HEK293 (cell line): ENCODE data around the gene ZGPAT.

Experiments
- CTCF ChIA-PET: fragments of 350-600 bp; formaldehyde crosslinking; extraction: SDS; loops from one replicate; lab custom pipeline; 2021; ENCODE audit warnings: antibody characterized with exemption; lab: Yijun Ruan, JAX
- POLR2A ChIA-PET: fragments of 300-600 bp; formaldehyde crosslinking; extraction: SDS; loops from one replicate; lab custom pipeline; 2020; ENCODE audit warnings: antibody characterized with exemption, inconsistent platforms; lab: Yijun Ruan, JAX
- H3K27ac ChIP-seq: fragments of 200-500 bp; sonication (Bioruptor generic); 2 replicates; pipeline ENCODE4 v1.5.1; 2014; ENCODE audit warnings: low read depth, low read length, control low read depth, inconsistent platforms; ENCODE audit errors: extremely low read depth
- H3K36me3 ChIP-seq, 2 experiments: fragments of 200-500 bp in 1 of 2; sonication (Bioruptor generic) in 1 of 2; 1 replicate in 1 of 2; 2 replicates in 1 of 2; pipeline ENCODE4 v1.5.1; 2014 to 2017; ENCODE audit warnings: inconsistent platforms in 2 of 2, low read length in 2 of 2; ENCODE audit not compliant: control insufficient read depth in 2 of 2, insufficient read depth in 1 of 2
- H3K4me1 ChIP-seq: fragments of 200-500 bp; sonication (Bioruptor generic); 2 replicates; pipeline ENCODE4 v1.5.1; 2014; ENCODE audit warnings: mild to moderate bottlenecking, low read length, inconsistent platforms; ENCODE audit not compliant: control insufficient read depth, insufficient read depth
- H3K4me3 ChIP-seq: 2 replicates; pipeline ENCODE4 v1.5.1; 2011; ENCODE audit warnings: low read depth, mild to moderate bottlenecking, control low read depth, low read length, moderate library complexity
- H3K9me3 ChIP-seq: fragments of 200-500 bp; sonication (Bioruptor generic); 2 replicates; pipeline ENCODE4 v1.5.1; 2014; ENCODE audit warnings: low read depth, low read length, inconsistent platforms; ENCODE audit not compliant: control insufficient read depth, insufficient read depth
- MEIS1 ChIP-seq: sonication (generic); formaldehyde crosslinking; IDR thresholded peaks from 2 replicates; pipeline ENCODE4 v1.8.1; 2022; ENCODE audit warnings: missing genetic modification reagents, mild to moderate bottlenecking, borderline replicate concordance
- ZNF175 ChIP-seq: fragments of 450-650 bp; formaldehyde crosslinking; IDR thresholded peaks from 2 replicates; pipeline ENCODE4 v1.5.1; 2016; ENCODE audit warnings: missing biosample characterization, missing genetic modification characterization
- ZNF239 ChIP-seq: fragments of 450-650 bp; formaldehyde crosslinking; IDR thresholded peaks from 2 replicates; pipeline ENCODE4 v1.5.1; 2016; ENCODE audit warnings: missing biosample characterization, missing genetic modification characterization
- ZNF510 ChIP-seq: fragments of 450-650 bp; formaldehyde crosslinking; IDR thresholded peaks from 2 replicates; pipeline ENCODE4 v1.5.1; 2018; ENCODE audit warnings: mild to moderate bottlenecking, missing genetic modification characterization, missing biosample characterization; ENCODE audit not compliant: insufficient replicate concordance
- ZNF791 ChIP-seq: fragments of 450-650 bp; formaldehyde crosslinking; IDR thresholded peaks from 2 replicates; pipeline ENCODE4 v1.5.1; 2016; ENCODE audit warnings: missing biosample characterization, missing genetic modification characterization
- TF ChIP-seq, protein P1 (sequence below): fragments of 450-650 bp; formaldehyde crosslinking; IDR thresholded peaks from 2 replicates; pipeline ENCODE4 v1.5.1; 2016; ENCODE audit warnings: missing biosample characterization, missing genetic modification characterization, borderline replicate concordance
- TF ChIP-seq, protein P2 (sequence below): fragments of 450-650 bp; formaldehyde crosslinking; conservative IDR thresholded peaks from 2 replicates; pipeline ENCODE4 v1.5.1; 2016; ENCODE audit warnings: low read depth, missing biosample characterization, missing genetic modification characterization
- TF ChIP-seq, protein P3 (sequence below): fragments of 450-650 bp; IDR thresholded peaks from 2 replicates; pipeline ENCODE4 v1.5.1; 2018; ENCODE audit warnings: missing biosample characterization, missing genetic modification characterization
- TF ChIP-seq, protein P4 (sequence below): fragments of 450-650 bp; formaldehyde crosslinking; IDR thresholded peaks from 2 replicates; pipeline ENCODE4 v1.5.1; 2016; ENCODE audit warnings: missing biosample characterization, missing genetic modification characterization

The ZGPAT gene

DNA sequence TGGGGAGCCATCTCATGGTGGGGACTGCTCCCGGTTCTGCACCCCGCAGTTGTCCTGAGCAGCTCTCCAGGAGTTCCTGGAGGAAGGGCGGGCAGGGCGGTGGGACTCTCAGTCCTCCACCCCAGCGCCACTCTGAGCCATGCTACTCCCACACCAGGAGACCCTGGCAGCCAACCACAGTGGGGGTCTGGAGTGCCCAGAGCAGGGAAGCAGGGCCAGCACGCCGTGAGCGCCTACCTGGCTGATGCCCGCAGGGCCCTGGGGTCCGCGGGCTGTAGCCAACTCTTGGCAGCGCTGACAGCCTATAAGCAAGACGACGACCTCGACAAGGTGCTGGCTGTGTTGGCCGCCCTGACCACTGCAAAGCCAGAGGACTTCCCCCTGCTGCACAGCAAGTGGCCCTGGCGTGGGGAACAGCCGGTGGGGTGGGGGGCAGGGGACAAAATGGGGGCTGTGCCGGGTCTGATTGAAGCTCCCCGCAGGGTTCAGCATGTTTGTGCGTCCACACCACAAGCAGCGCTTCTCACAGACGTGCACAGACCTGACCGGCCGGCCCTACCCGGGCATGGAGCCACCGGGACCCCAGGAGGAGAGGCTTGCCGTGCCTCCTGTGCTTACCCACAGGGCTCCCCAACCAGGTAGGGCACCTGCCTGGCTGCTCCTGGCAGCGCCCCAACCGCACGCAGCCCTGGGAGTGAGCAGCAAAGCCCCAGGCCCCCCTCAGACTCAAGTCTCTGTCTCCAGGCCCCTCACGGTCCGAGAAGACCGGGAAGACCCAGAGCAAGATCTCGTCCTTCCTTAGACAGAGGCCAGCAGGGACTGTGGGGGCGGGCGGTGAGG, 13.0 kb upstream of the ZGPAT start (continued):
- TF ChIP-seq, protein P1, sequence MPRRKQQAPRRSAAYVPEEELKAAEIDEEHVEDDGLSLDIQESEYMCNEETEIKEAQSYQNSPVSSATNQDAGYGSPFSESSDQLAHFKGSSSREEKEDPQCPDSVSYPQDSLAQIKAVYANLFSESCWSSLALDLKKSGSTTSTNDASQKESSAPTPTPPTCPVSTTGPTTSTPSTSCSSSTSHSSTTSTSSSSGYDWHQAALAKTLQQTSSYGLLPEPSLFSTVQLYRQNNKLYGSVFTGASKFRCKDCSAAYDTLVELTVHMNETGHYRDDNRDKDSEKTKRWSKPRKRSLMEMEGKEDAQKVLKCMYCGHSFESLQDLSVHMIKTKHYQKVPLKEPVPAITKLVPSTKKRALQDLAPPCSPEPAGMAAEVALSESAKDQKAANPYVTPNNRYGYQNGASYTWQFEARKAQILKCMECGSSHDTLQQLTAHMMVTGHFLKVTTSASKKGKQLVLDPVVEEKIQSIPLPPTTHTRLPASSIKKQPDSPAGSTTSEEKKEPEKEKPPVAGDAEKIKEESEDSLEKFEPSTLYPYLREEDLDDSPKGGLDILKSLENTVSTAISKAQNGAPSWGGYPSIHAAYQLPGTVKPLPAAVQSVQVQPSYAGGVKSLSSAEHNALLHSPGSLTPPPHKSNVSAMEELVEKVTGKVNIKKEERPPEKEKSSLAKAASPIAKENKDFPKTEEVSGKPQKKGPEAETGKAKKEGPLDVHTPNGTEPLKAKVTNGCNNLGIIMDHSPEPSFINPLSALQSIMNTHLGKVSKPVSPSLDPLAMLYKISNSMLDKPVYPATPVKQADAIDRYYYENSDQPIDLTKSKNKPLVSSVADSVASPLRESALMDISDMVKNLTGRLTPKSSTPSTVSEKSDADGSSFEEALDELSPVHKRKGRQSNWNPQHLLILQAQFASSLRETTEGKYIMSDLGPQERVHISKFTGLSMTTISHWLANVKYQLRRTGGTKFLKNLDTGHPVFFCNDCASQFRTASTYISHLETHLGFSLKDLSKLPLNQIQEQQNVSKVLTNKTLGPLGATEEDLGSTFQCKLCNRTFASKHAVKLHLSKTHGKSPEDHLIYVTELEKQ, result no peak
- TF ChIP-seq ZNF510 (tag by site-specific recombination) (no peak), MEIS1 (CRISPR knock-in tag) (no peak), ZNF175 (tag by site-specific recombination) (no peak), ZNF239 (tag by site-specific recombination) (no peak)
- TF ChIP-seq, protein P2, sequence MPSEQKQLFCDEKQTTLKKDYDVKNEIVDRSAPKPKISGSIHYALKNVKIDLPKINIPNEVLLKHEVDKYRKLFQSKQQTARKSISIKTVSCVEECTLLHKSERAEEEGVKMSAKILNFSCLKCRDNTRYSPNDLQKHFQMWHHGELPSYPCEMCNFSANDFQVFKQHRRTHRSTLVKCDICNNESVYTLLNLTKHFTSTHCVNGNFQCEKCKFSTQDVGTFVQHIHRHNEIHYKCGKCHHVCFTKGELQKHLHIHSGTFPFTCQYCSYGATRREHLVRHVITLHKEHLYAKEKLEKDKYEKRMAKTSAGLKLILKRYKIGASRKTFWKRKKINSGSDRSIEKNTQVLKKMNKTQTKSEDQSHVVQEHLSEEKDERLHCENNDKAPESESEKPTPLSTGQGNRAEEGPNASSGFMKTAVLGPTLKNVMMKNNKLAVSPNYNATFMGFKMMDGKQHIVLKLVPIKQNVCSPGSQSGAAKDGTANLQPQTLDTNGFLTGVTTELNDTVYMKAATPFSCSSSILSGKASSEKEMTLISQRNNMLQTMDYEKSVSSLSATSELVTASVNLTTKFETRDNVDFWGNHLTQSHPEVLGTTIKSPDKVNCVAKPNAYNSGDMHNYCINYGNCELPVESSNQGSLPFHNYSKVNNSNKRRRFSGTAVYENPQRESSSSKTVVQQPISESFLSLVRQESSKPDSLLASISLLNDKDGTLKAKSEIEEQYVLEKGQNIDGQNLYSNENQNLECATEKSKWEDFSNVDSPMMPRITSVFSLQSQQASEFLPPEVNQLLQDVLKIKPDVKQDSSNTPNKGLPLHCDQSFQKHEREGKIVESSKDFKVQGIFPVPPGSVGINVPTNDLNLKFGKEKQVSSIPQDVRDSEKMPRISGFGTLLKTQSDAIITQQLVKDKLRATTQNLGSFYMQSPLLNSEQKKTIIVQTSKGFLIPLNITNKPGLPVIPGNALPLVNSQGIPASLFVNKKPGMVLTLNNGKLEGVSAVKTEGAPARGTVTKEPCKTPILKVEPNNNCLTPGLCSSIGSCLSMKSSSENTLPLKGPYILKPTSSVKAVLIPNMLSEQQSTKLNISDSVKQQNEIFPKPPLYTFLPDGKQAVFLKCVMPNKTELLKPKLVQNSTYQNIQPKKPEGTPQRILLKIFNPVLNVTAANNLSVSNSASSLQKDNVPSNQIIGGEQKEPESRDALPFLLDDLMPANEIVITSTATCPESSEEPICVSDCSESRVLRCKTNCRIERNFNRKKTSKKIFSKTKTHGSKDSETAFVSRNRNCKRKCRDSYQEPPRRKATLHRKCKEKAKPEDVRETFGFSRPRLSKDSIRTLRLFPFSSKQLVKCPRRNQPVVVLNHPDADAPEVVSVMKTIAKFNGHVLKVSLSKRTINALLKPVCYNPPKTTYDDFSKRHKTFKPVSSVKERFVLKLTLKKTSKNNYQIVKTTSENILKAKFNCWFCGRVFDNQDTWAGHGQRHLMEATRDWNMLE (tag by site-specific recombination), result no peak
- TF ChIP-seq, protein P3, sequence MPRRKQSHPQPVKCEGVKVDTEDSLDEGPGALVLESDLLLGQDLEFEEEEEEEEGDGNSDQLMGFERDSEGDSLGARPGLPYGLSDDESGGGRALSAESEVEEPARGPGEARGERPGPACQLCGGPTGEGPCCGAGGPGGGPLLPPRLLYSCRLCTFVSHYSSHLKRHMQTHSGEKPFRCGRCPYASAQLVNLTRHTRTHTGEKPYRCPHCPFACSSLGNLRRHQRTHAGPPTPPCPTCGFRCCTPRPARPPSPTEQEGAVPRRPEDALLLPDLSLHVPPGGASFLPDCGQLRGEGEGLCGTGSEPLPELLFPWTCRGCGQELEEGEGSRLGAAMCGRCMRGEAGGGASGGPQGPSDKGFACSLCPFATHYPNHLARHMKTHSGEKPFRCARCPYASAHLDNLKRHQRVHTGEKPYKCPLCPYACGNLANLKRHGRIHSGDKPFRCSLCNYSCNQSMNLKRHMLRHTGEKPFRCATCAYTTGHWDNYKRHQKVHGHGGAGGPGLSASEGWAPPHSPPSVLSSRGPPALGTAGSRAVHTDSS (tag by site-specific recombination), result no peak

DNA sequence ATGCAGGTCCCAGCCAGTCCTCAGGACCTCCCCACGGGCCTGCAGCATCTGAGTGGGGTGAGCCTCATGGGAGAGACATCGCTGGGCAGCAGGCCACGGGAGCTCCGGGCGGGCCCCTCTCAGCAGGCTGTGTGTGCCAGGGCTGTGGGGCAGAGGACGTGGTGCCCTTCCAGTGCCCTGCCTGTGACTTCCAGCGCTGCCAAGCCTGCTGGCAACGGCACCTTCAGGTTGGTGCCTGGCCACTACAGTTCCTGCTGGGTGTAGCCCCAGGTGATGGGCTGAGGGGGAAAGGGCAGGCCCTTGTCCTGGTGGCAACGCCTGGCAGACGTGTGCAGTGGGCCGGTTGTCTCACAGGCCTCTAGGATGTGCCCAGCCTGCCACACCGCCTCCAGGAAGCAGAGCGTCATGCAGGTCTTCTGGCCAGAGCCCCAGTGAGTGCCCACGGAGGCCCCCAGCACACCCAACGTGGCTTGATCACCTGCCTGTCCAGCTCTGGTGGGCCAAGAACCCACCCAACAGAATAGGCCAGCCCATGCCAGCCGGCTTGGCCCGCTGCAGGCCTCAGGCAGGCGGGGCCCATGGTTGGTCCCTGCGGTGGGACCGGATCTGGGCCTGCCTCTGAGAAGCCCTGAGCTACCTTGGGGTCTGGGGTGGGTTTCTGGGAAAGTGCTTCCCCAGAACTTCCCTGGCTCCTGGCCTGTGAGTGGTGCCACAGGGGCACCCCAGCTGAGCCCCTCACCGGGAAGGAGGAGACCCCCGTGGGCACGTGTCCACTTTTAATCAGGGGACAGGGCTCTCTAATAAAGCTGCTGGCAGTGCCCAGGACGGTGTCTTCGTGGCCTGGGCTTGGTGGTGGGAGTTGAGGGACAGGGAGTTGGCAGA, 12.2 kb upstream of the ZGPAT start:
- H3K27ac ChIP-seq, result no peak overlapping the region
- peaks cover 0 to 23% of the 10 kb centered on the region in 2 experiments; a peak in 1 of 3 replicates for H3K36me3 ChIP-seq
- no peak overlapping the region for H3K4me3 ChIP-seq
- CTCF ChIA-PET, result no interaction called here
- TF ChIP-seq ZNF791 (tag by site-specific recombination), result no peak
- TF ChIP-seq, protein P4, sequence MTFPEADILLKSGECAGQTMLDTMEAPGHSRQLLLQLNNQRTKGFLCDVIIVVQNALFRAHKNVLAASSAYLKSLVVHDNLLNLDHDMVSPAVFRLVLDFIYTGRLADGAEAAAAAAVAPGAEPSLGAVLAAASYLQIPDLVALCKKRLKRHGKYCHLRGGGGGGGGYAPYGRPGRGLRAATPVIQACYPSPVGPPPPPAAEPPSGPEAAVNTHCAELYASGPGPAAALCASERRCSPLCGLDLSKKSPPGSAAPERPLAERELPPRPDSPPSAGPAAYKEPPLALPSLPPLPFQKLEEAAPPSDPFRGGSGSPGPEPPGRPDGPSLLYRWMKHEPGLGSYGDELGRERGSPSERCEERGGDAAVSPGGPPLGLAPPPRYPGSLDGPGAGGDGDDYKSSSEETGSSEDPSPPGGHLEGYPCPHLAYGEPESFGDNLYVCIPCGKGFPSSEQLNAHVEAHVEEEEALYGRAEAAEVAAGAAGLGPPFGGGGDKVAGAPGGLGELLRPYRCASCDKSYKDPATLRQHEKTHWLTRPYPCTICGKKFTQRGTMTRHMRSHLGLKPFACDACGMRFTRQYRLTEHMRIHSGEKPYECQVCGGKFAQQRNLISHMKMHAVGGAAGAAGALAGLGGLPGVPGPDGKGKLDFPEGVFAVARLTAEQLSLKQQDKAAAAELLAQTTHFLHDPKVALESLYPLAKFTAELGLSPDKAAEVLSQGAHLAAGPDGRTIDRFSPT, result peak; percentile 75
- no peaks in the 10 kb centered on the region for H3K9me3 ChIP-seq
- no peaks in the 10 kb centered on the region for H3K4me1 ChIP-seq
- POLR2A ChIA-PET, result interaction anchor here (1.6 kb wide), 1 partner anchor 13 kb away, joined by 5 read pairs; the partner anchor contains the start of genes ARFRP1 and ZGPAT
